Neural crest cell (in vitro differentiated cells): ENCODE results near the gene MTA3. TPM values are rescaled to one million over a fixed set of nuclear protein-coding genes. Genes with fewer than 3 reads are reported as not detected.
A peak's percentile ranks its signal among the peaks of the same experiment; 100 is the strongest.

Experiments used
- DNase-seq: peaks from one replicate; pipeline ENCODE4 v3.0.0; 2021; ENCODE audit warnings: low read depth, mixed read lengths, low spot score
- H3K27ac Mint-ChIP-seq: one replicate; pipeline ENCODE4 v1.8.0; 2021; ENCODE audit warnings: mild to moderate bottlenecking, mixed read lengths; ENCODE audit not compliant: unreplicated experiment
- H3K27me3 Mint-ChIP-seq: 2 replicates; pipeline ENCODE4 v1.8.0; 2021; ENCODE audit warnings: low read depth, mild to moderate bottlenecking, mixed read lengths
- H3K36me3 Mint-ChIP-seq: 2 replicates; pipeline ENCODE4 v1.8.0; 2021; ENCODE audit warnings: low read depth, mild to moderate bottlenecking, mixed read lengths
- H3K4me1 Mint-ChIP-seq: 2 replicates; pipeline ENCODE4 v1.8.0; 2021; ENCODE audit warnings: mixed read lengths
- H3K4me3 Mint-ChIP-seq: one replicate; pipeline ENCODE4 v1.8.0; 2021; ENCODE audit warnings: mild to moderate bottlenecking, mixed read lengths
- H3K9me3 Mint-ChIP-seq: 2 replicates; pipeline ENCODE4 v1.8.0; 2021; ENCODE audit warnings: mixed read lengths
- total RNA-seq: library from RNA; stranded (reverse); gene quantifications from 2 replicates; pipeline ENCODE4 v1.2.1, GENCODE V29; 2021
- TF ChIP-seq, protein P1 (sequence below): fragments of 200-600 bp; sonication (generic); conservative IDR thresholded peaks from 2 replicates; pipeline ENCODE4 v1.5.0; 2021; ENCODE audit warnings: antibody characterized with exemption, mild to moderate bottlenecking

MTA3 gene
- total RNA-seq, 1 donor from 2014 or later: 62.3 TPM

DNA sequence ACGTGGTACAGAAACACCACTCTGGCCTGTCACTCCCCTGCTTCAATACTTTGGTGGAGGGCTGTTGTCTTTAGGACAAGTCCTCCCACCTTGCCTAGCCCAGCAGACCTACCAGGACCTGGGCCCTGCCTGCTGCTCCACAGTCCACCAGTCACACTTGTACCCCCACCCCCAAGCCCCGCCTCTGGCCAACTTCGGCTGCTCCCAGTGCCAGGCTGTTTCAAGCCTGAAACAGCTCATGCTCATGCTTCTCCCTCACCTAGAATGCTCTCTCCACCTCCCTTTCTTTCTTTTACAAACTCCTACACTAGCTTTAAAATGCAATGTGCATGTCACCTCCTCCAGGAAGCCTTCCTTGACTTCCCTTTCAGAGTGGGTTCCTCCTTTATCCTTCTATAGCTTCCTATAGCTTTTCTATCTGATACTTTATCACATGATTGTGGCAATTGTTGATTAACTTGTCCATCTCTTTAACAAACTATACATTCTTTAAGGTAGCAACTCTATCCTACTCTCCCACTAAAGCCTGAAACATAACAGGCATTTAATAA, 200.3 kb downstream of the MTA3 start:
- Mint-ChIP-seq H3K9me3 (no peaks in the 10 kb centered on the region), H3K27ac (no peak overlapping the region), H3K27me3 (no peaks in the 10 kb centered on the region), H3K36me3 (no peaks in the 10 kb centered on the region), H3K4me3 (no peak overlapping the region), H3K4me1 (no peaks in the 10 kb centered on the region)
- no peak for DNase-seq
- TF ChIP-seq, protein P1, sequence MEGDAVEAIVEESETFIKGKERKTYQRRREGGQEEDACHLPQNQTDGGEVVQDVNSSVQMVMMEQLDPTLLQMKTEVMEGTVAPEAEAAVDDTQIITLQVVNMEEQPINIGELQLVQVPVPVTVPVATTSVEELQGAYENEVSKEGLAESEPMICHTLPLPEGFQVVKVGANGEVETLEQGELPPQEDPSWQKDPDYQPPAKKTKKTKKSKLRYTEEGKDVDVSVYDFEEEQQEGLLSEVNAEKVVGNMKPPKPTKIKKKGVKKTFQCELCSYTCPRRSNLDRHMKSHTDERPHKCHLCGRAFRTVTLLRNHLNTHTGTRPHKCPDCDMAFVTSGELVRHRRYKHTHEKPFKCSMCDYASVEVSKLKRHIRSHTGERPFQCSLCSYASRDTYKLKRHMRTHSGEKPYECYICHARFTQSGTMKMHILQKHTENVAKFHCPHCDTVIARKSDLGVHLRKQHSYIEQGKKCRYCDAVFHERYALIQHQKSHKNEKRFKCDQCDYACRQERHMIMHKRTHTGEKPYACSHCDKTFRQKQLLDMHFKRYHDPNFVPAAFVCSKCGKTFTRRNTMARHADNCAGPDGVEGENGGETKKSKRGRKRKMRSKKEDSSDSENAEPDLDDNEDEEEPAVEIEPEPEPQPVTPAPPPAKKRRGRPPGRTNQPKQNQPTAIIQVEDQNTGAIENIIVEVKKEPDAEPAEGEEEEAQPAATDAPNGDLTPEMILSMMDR: no peak

DNA sequence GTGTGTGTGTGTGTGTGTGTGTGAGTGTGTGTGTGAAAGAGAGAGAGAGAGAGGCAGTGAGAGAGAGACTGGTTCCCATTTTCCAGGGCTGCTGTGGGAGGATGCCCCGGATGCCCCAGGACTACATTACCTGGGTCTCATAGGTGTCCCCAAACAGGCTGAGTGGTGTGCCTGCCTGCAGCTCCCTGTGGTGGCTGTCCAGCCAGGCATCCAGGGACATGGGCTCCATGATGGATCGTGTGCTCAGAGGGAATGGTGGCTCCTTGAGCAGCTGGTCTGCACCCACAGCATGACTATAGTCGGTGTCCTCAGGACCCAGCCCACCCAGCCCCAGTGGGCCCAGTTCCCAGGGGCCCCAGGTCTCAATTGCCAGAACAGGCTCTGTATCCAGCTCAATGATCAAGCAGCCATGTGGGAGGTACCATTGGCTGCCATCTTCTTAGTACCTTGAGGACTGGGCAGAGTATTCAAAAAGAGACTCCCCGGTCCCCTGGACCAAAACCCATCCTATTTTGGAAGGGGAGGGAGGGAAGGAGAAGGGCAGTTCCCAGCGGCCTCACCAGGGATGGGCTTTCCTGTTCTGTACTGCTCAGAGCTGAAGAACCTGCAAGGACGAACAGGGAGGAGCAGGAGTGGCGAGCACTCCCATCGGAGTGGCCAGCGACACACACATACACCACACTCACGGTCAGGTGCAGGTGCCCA, 201.3 kb downstream of the MTA3 start:
- TF ChIP-seq, protein P1: no peak
- H3K4me1 Mint-ChIP-seq: no peaks in the 10 kb centered on the region
- no peaks in the 10 kb centered on the region for H3K36me3 Mint-ChIP-seq
- H3K4me3 Mint-ChIP-seq: no peak overlapping the region
- H3K27ac Mint-ChIP-seq: no peak overlapping the region
- no peak for DNase-seq
- H3K9me3 Mint-ChIP-seq: no peaks in the 10 kb centered on the region
- H3K27me3 Mint-ChIP-seq: no peaks in the 10 kb centered on the region

DNA sequence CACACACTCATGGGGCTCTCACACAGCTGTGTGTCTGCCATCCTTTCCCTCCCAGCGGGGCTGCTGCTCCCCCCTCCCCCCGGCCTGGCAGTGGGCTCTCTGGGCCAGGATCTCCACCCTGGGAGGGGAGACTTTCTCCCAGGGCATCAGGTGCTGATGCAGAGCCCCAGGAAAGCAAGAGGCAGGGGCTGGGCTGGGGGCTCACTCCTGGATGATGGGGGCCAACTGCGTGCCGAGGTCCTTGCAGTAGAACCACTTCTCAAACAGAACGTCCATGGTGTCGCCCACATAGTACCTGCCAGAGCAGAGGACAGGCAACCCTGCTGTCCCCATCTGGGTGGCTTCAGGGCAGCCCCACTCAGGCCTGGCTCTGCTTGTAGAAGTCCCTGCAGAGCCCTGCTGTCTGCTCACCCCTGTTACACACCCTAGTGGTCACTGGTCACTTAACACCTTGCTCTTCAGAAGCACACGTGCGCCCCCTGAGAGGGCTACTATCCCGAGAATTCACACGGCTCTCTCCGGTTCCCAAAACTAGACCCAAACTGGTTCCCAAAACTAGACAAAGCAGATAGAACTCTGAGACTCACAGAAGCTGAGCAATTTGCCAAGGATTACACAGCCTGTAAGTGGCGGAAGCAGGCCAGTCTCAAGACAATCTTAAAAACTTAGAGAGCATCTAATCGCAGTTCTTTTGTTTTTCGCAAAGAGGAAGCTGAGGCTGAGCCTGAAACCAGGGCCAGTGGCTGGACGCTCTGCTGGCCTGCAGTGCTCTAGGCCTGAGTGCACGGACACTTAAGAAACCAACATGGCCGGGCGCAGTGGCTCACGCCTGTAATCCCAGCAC, 202.1 kb downstream of the MTA3 start:
- DNase-seq: peak; percentile 29
- no peaks in the 10 kb centered on the region for H3K9me3 Mint-ChIP-seq
- H3K27me3 Mint-ChIP-seq: no peaks in the 10 kb centered on the region
- H3K4me1 Mint-ChIP-seq: no peaks in the 10 kb centered on the region
- H3K4me3 Mint-ChIP-seq: peak overlapping the region; percentile 11
- no peaks in the 10 kb centered on the region for H3K36me3 Mint-ChIP-seq
- H3K27ac Mint-ChIP-seq: no peak overlapping the region
- TF ChIP-seq, protein P1: peak; percentile 55

DNA sequence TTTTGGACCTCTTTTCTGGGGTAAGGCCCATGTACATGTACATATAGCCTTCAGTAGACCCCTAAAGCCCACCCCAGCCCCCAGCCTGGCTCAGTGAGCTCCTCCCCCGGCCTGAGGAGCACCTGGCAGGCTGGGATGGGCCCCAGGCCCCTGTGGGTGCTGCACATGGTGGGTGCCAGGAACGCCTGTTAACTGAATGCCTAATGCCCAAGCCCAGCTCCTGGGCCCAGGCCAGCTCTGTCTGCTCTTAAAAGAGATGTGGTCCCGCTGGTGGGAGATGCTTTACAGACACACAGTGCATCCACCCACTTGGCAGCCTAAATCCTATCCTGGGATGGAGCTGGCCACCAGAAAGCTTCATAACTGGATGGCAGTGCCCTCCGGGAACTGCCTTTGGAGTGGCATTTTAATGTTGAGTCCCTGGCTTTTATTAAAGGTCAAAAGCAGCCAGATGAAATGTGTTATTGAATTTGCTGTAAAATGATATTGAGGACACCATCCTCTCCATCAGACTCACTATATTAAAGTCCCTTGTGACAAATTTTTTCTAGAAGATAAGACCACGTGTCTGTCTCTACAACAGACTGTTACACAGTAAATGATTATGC, 203.2 kb downstream of the MTA3 start:
- no peak for DNase-seq
- H3K4me3 Mint-ChIP-seq: no peak overlapping the region
- TF ChIP-seq, protein P1: no peak
- H3K27ac Mint-ChIP-seq: no peak overlapping the region
- no peaks in the 10 kb centered on the region for H3K9me3 Mint-ChIP-seq
- H3K36me3 Mint-ChIP-seq: no peaks in the 10 kb centered on the region
- H3K27me3 Mint-ChIP-seq: no peaks in the 10 kb centered on the region
- H3K4me1 Mint-ChIP-seq: no peaks in the 10 kb centered on the region

DNA sequence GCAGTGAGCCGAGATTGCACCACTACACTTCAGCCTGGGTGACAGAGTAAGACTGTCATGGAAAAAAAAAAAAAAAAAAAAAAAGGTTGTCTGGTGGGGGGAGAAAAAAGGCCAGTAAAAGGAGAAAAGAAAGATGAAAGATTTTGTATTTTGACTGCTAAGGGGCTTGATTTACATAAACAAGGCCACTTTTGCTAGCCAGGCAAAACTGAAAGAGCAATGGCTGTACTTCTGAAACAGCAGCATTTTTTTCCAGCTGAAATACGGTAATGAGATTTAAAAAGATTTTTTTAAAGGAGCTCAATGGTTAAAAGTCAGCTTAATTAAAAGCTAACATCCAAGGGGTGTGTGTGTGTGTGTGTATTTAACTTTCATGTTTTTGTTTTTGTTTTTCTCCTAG, 206.8 kb downstream of the MTA3 start:
- H3K9me3 Mint-ChIP-seq: peaks cover 5% of the 10 kb centered on the region
- no peak overlapping the region for H3K27ac Mint-ChIP-seq
- H3K4me1 Mint-ChIP-seq: no peaks in the 10 kb centered on the region
- no peak for DNase-seq
- no peaks in the 10 kb centered on the region for H3K27me3 Mint-ChIP-seq
- H3K4me3 Mint-ChIP-seq: no peak overlapping the region
- TF ChIP-seq, protein P1: no peak
- peaks cover 5% of the 10 kb centered on the region for H3K36me3 Mint-ChIP-seq
